DND-41 (cell line): Measurements from ENCODE around the gene STAT4.

ENCODE experiments used
- ATAC-seq: fragments of 200-7000 bp; cut with Tn5 transposase; 3 replicates; pipeline ENCODE4 v1.9.1; 2021; ENCODE audit warnings: low read depth; ENCODE audit not compliant: insufficient read depth
- DNase-seq: peaks from one replicate; pipeline ENCODE4 v3.0.0-alpha.2; 2020
- H2AFZ ChIP-seq: 2 replicates; pipeline ENCODE4 v1.6.0; 2012; ENCODE audit warnings: low read depth, low read length
- H3K27ac ChIP-seq: 2 replicates; pipeline ENCODE4 v1.5.1; 2012; ENCODE audit warnings: low read length, inconsistent platforms
- H3K27me3 ChIP-seq: fragments of 200-600 bp; sonication (generic); 2 replicates; pipeline ENCODE4 v1.6.0; 2012; ENCODE audit warnings: low read length, mild to moderate bottlenecking, inconsistent platforms; ENCODE audit not compliant: insufficient read depth, poor library complexity
- H3K36me3 ChIP-seq: 2 replicates; pipeline ENCODE4 v1.5.1; 2012; ENCODE audit warnings: low read length, inconsistent platforms; ENCODE audit not compliant: insufficient read depth
- H3K4me1 ChIP-seq: 2 replicates; pipeline ENCODE4 v1.5.1; 2012; ENCODE audit warnings: mild to moderate bottlenecking, low read length; ENCODE audit not compliant: insufficient read depth
- H3K4me2 ChIP-seq: 2 replicates; pipeline ENCODE4 v1.6.0; 2012; ENCODE audit warnings: mild to moderate bottlenecking, moderate library complexity, low read length, inconsistent platforms; ENCODE audit not compliant: insufficient read depth
- H3K4me3 ChIP-seq, 2 experiments: fragments of 200-600 bp in 1 of 2; shearing (Covaris generic) in 1 of 2; 2 replicates each; pipeline ENCODE4 v1.5.1; 2012 to 2016; ENCODE audit warnings: inconsistent platforms in 2 of 2, low read length in 2 of 2, mild to moderate bottlenecking in 2 of 2, low read depth in 1 of 2, moderate library complexity in 1 of 2
- H3K79me2 ChIP-seq: 2 replicates; pipeline ENCODE4 v1.6.0; 2012; ENCODE audit warnings: low read length, inconsistent platforms; ENCODE audit not compliant: insufficient read depth
- H3K9ac ChIP-seq: 2 replicates; pipeline ENCODE4 v1.6.0; 2012; ENCODE audit warnings: low read depth, mild to moderate bottlenecking, inconsistent platforms, low read length, moderate library complexity
- H3K9me3 ChIP-seq: 2 replicates; pipeline ENCODE4 v1.5.1; 2012; ENCODE audit warnings: low read length, moderate library complexity, mild to moderate bottlenecking, inconsistent platforms; ENCODE audit not compliant: insufficient read depth, severe bottlenecking
- H4K20me1 ChIP-seq: 2 replicates; pipeline ENCODE4 v1.6.0; 2012; ENCODE audit warnings: low read length; ENCODE audit not compliant: insufficient read depth
- EZH2 ChIP-seq: IDR thresholded peaks from 3 replicates; pipeline ENCODE4 v1.6.1; 2012; ENCODE audit warnings: borderline replicate concordance, low read depth, mild to moderate bottlenecking, moderate library complexity, low read length, inconsistent platforms; ENCODE audit not compliant: severe bottlenecking
- TF ChIP-seq, protein P1 (sequence below): IDR thresholded peaks from 2 replicates; pipeline ENCODE4 v1.5.1; 2012; ENCODE audit warnings: borderline replicate concordance, low read length, moderate library complexity, mild to moderate bottlenecking; ENCODE audit not compliant: poor library complexity, severe bottlenecking; ENCODE audit errors: extremely low read depth

STAT4 gene

DNA sequence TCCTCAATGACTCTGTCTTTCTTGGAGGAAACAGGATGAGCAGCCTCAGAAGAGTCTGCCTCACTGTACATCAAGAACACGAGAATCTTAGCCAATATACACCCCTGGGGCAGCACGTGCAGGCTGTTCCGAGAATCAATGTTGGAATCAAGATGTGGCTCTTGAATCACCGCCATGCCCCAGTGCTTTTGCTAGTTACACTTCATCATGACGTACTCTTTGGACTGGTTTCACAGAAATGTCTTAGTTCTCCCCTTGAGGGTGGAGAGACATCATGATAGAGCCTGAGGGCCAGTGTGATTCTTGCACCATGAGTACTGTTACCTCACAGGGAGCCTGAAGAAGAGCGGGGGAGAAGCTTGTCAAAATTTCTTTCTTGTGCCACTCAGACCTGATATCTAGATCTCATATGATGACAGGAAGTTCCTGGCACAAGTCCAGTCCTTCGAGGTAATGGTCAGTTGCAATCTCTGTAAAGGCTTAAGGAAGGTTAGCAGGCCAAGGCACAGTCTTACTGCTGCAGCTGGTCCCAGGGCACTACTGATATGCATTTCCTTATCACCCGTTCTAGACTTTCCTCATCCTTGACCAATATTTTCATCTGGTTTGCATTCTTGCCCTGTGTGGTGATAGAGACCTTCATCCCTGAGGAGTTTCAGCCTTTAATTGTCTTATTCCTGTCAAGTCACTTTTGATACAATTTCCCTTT, 28.2 kb upstream of the STAT4 start:
- Histone ChIP-seq H3K4me1 (no peaks in the 10 kb centered on the region), H3K4me2 (no peak overlapping the region), H3K36me3 (no peaks in the 10 kb centered on the region), H3K9me3 (no peaks in the 10 kb centered on the region), H2AFZ (no peak overlapping the region), H3K9ac (no peak overlapping the region), H3K27me3 (no peaks in the 10 kb centered on the region), H4K20me1 (no peaks in the 10 kb centered on the region), H3K27ac (no peak overlapping the region), H3K79me2 (no peaks in the 10 kb centered on the region), H3K4me3 (no peak overlapping the region)
- TF ChIP-seq EZH2, result no peak
- TF ChIP-seq, protein P1, sequence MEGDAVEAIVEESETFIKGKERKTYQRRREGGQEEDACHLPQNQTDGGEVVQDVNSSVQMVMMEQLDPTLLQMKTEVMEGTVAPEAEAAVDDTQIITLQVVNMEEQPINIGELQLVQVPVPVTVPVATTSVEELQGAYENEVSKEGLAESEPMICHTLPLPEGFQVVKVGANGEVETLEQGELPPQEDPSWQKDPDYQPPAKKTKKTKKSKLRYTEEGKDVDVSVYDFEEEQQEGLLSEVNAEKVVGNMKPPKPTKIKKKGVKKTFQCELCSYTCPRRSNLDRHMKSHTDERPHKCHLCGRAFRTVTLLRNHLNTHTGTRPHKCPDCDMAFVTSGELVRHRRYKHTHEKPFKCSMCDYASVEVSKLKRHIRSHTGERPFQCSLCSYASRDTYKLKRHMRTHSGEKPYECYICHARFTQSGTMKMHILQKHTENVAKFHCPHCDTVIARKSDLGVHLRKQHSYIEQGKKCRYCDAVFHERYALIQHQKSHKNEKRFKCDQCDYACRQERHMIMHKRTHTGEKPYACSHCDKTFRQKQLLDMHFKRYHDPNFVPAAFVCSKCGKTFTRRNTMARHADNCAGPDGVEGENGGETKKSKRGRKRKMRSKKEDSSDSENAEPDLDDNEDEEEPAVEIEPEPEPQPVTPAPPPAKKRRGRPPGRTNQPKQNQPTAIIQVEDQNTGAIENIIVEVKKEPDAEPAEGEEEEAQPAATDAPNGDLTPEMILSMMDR, result no peak
- DNase-seq, result no peak
- no peak for ATAC-seq

DNA sequence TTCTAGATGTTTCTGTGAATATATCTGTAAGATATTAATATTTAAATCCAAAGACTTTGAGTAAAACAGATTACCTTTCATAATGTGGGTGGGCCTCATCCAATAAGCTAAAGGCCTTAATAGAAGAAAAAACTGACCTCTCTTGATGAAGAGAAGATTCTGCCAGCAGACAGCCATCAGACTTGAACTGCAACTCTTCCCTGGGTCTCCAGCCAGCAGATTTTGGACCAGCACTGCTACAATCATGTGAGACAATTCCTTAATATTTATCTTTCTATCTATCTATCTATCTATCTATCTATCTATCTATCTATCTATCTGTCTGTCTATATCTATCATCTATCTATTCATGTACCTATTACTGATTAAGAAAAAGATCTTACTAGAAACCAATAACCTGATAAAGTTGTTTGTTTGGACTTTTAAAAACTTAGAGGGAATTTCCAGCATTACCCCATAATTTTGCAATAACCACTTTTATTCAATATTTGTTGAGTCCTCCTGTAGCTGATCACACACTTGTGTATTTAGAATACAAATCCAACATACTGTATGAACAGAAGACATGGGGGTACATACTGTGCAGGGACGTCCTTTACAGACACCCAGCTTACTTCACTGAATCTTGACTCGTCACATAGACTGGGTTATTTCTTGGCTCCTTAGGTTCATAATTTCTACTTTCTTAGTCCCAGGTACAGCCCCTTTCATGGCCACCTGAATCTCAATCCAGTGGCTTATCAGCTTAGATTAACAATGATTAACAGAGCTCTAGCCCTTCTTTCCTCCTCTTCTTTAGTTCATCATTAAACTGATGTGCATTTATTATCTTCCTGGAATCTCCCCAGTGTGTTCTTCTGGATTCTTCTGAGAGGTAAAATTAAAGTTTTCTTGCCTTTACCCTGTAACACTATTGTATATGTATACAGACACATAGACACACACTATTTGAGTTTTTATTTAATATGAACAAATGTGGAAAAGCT, 27.2 kb upstream of the STAT4 start:
- H2AFZ ChIP-seq, result no peak overlapping the region
- no peak overlapping the region for H3K9ac ChIP-seq
- ATAC-seq (no peak), DNase-seq (no peak)
- H3K4me2 ChIP-seq, result no peak overlapping the region
- H3K4me3 ChIP-seq, result no peak overlapping the region
- no peaks in the 10 kb centered on the region for H3K9me3 ChIP-seq
- H4K20me1 ChIP-seq, result no peaks in the 10 kb centered on the region
- TF ChIP-seq, protein P1, result no peak
- no peak for TF ChIP-seq EZH2
- H3K4me1 ChIP-seq, result no peaks in the 10 kb centered on the region
- H3K36me3 ChIP-seq, result no peaks in the 10 kb centered on the region
- no peaks in the 10 kb centered on the region for H3K27me3 ChIP-seq
- H3K27ac ChIP-seq, result no peak overlapping the region
- H3K79me2 ChIP-seq, result no peaks in the 10 kb centered on the region

DNA sequence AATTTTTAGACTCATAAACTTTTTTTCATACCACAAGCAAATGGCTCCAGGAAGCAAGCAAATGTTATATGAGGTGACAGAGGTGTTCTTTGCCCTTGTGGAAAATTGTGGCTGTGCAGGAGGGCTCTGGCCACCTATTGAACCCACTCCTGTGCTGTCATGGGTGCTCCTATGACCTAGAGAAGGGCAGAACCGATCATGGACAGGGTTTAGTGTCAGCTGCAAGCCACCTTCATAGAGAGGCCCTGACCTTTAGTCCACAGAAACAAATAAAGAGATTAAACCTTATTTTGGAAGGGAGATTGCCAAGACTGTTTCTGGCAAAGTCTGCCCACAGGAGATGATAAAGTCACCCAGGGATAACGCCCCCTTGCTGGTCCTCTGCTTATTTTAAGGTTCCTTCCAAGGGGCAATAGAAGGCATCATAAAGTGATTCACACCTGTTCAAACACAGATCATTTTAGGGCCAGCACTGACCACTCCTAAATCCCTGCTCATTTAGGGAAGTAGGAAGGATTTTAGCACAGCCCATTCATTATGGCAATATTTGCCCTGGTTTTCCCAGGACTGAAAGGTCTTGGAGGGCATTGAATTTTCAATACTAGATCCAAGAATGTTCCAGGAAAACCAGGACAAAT, 26.1 kb upstream of the STAT4 start:
- no peak for TF ChIP-seq EZH2
- TF ChIP-seq, protein P1, result no peak
- ATAC-seq, result no peak

More for the DNA sequence above, 26.1 kb upstream of the STAT4 start:
- no peak overlapping the region for H3K27ac ChIP-seq
- H2AFZ ChIP-seq, result no peak overlapping the region
- H3K36me3 ChIP-seq, result no peaks in the 10 kb centered on the region
- H3K79me2 ChIP-seq, result no peaks in the 10 kb centered on the region
- H3K4me1 ChIP-seq, result no peaks in the 10 kb centered on the region
- no peak overlapping the region for H3K4me3 ChIP-seq
- H3K9me3 ChIP-seq, result no peaks in the 10 kb centered on the region
- H3K9ac ChIP-seq, result no peak overlapping the region
- no peaks in the 10 kb centered on the region for H3K27me3 ChIP-seq
- no peak overlapping the region for H3K4me2 ChIP-seq
- no peak for DNase-seq
- H4K20me1 ChIP-seq, result no peaks in the 10 kb centered on the region
